ENCODE data around the gene HOXA2. TPM values are rescaled to one million over a fixed set of nuclear protein-coding genes. Genes with fewer than 3 reads are reported as not detected.

HOXA2 gene
- 0.14 TPM for total RNA-seq
- long read RNA-seq: 0 reads

GRCh38 chr7:27102581-27103442 is at the start of gene HOXA2:
TSS of gene HOXA2 (minus strand) at chr7:27102683. CDS start at chr7:27102500, 183 bp downstream.
- no peak for ATAC-seq
- DNase-seq (ENCODE audit: missing footprints): no peak
- intact Hi-C loops (cut with DNase I): no loop called here

GRCh38 chr7:27151341-27151930 is 49.0 kb upstream of the HOXA2 start:
- DNase-seq (ENCODE audit: missing footprints): peak; percentile 43
- ATAC-seq: no peak
- intact Hi-C loops (cut with DNase I): no loop called here

GRCh38 chr7:27150568-27151340 is 48.3 kb upstream of the HOXA2 start:
- DNase-seq (ENCODE audit: missing footprints): peak; percentile 83
- peak; percentile 64 for ATAC-seq
- intact Hi-C loops (cut with DNase I): no loop called here

DNA sequence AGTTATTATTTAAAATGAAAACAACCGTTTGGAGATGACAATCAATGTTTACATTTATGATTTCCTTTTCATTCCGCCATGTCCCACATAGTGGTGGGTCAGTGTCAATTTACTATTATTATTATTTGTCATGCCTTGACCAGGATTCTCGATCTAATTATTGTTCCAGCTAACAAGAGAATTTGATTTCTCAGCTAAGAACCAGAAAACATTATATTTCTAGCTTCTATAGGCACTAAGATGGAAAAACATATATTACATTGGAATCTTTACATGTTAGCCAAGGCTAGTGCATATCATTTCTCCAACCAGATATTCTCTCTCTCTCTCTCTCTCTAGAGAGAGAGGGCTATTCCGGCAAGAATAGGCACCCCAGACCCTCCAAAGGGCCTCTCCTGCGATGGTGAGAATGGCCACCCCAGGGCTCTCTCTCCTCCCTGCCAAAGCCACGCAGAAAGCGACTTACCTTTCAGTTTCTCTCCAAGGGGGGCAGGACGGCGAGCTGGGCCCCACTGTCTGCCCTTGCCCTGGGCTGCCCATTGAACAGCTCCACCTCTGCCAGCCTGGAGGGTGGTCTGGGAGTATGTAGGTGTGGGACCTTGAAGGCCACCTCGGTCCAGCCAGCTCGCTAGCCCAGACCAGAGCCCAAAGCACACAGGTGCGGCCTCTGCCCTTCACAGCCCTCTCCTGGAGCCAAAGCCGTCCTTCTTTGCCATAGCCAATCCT is 47.5 kb upstream of the HOXA2 start:
- ATAC-seq: no peak
- intact Hi-C loops (cut with DNase I): no loop called here
- DNase-seq (ENCODE audit: missing footprints): peak; percentile 50

DNA sequence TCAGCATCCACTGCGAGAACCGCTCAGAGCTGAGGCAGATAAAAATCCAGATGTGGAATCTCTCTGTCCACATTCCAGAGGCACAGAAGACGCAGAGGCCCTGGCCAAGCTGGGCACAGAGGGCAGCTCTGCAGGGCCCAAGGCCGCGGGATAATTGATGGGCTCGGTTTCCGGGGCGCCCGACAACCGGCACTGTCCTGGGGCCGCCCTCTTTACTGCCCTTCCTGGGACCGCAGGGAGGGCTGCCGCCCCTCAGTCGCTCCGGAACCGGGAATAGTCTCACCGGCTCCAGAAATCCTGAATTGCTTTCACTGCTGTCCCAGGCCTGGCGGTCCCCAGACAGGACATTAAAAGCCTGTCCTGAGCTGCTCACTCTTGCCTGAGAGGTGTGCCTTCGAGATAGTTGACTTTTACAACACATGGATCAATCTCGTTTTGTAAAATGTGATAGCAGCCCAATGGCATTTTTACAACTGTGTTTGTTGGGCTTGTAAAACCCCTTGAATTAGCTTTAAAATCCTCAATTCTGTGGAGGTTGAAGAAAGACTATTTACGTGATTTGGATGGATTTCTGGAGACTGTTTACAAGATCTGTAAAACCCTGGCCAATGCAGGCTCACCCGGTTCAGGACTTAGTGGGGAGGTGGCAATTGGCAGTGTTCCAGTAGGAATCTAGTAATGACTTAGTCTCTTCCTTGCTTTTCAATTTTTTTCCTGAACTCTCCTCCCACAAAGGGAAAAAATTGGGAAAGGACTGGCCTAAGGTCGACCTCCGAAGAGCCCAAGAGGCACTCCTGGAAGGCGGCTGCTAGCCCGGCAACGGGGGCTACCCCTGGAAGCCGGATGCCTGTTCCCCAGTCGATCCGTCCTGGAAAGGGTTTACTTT is 46.5 kb upstream of the HOXA2 start:
- intact Hi-C loops (cut with DNase I): no loop called here
- no peak for ATAC-seq
- DNase-seq (ENCODE audit: missing footprints): peak; percentile 25

GRCh38 chr7:27148031-27148755 is 45.7 kb upstream of the HOXA2 start:
- intact Hi-C loops (cut with DNase I): no loop called here
- no peak for DNase-seq (ENCODE audit: missing footprints)
- ATAC-seq: no peak

- intact Hi-C loops (cut with DNase I): no loop called here
- ATAC-seq (no peak), DNase-seq (ENCODE audit: missing footprints) (no peak)
Observed at GRCh38 chr7:27147199-27148030, 44.9 kb upstream of the HOXA2 start, which contains the start of gene HOXA6. TSS of gene HOXA6 (minus strand) at chr7:27147774. CDS start at chr7:27147749, 25 bp downstream.

DNA sequence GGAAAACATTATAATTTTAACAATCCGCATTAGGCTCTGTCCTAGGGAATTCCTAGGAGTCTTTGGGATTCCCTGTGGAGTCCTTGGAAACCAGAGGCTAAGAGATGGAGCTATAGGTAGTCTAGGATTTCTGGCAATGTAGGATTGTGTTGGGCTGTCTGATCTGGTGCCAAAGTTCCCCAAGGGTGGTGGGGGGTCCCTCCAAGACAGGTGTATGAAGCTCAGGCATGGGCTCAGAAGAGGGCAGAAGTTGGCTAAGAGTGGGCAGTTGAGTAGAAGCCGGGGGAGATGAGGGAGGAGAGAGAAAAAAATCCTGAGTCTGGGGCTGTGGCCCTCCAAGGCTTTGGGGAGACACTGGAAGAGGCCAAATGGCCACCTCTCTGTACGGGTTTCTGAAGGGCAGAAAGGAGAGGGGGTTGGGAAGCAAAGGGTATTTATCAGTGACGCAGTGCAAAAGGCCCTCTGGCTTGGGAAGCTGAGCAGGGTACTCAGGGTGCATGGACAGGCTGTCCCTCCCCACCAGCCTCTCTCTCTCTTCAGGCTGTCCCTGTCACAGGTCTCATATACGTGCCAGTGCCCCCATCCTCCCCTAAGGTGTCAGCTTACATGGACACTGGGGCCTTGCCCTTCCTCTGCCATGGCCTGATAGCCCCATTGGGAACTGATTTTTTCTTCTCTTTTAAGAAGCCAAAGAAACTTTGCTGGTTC is 44.2 kb upstream of the HOXA2 start:
- DNase-seq (ENCODE audit: missing footprints) (no peak), ATAC-seq (no peak)
- intact Hi-C loops (cut with DNase I): no loop called here

DNA sequence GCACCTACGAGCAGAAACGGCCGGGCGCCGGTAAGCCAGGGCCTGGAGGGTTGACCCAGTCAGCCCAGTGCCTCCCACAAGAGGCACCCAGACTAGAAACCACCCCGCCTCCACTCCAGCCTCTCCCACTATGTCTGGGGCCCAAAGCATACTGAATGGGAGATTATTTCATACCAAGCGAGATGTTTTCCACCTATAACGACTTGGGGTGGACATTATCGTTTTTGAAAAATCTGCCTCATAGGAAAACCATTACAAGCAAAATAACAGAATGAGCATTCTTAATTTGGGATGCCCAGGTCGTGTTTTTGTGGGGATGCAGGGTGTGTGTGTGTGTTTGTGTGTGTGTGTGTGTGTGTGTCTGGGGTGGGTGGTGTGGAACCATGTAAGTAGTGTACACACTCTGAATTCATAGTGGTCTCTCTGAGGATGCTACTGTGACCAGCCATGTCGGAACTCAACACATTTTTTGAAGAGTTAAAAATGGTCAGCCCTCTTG is 43.5 kb upstream of the HOXA2 start:
- ATAC-seq (no peak), DNase-seq (ENCODE audit: missing footprints) (no peak)
- intact Hi-C loops (cut with DNase I): no loop called here

DNA sequence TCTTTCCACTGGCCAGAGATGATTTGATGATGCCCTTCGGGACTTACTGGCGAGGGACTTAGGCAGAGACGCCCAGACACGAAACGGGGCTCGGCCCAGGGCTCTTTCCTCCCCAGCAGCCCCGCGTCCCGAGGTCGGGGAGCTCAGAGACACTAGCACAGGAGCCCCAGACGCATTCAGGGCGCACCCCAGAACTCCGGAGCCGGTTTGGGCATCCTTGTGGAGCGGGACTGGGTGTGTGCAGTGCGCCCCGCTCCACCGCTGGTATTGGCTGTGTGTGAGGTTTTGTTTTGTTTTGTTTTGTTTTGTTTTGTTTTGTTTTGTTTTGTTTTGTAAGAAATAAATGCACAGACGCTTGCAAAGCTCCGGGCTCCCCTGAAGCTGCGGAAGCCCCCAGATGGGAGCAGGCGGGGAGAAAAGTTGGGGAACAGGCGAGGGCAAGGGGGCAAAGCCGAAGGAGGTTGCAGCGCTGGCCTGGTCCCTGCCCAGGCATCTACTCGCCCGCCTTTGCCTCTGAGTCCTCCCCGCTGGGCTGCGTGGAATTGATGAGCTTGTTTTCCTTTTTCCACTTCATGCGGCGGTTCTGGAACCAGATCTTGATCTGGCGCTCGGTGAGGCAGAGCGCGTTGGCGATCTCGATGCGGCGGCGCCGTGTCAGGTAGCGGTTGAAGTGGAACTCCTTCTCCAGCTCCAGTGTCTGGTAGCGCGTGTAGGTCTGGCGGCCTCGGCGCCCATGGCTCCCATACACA is 42.9 kb upstream of the HOXA2 start:
- DNase-seq (ENCODE audit: missing footprints) (no peak), ATAC-seq (no peak)
- intact Hi-C loops (cut with DNase I): no loop called here

DNA sequence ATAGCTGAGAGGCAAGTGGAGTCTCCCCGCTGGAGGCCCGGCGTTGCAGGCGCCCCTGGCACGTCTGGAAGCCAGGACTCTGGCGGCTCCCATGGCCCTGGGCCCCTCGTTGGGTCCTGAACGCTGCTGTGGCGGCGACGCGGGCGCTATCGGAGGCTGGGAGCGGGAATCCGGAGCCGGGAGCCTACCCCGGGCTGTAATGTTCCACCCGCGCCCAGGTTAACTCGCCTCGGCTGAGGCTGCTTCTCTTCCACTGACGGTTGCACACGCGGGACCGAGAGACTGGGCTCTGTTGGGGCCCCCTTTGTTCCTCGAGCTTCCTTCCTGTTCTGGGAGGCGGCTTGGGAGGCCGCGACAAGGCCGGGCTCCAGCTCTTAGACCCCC is 42.3 kb upstream of the HOXA2 start:
- intact Hi-C loops (cut with DNase I): no loop called here
- ATAC-seq: no peak

GRCh38 chr7:27143950-27144780 is 41.7 kb upstream of the HOXA2 start:
- DNase-seq (ENCODE audit: missing footprints) (no peak), ATAC-seq (no peak)
- intact Hi-C loops (cut with DNase I): no loop called here

More for the DNA sequence above, 42.3 kb upstream of the HOXA2 start:
- no peak for DNase-seq (ENCODE audit: missing footprints)

DNA sequence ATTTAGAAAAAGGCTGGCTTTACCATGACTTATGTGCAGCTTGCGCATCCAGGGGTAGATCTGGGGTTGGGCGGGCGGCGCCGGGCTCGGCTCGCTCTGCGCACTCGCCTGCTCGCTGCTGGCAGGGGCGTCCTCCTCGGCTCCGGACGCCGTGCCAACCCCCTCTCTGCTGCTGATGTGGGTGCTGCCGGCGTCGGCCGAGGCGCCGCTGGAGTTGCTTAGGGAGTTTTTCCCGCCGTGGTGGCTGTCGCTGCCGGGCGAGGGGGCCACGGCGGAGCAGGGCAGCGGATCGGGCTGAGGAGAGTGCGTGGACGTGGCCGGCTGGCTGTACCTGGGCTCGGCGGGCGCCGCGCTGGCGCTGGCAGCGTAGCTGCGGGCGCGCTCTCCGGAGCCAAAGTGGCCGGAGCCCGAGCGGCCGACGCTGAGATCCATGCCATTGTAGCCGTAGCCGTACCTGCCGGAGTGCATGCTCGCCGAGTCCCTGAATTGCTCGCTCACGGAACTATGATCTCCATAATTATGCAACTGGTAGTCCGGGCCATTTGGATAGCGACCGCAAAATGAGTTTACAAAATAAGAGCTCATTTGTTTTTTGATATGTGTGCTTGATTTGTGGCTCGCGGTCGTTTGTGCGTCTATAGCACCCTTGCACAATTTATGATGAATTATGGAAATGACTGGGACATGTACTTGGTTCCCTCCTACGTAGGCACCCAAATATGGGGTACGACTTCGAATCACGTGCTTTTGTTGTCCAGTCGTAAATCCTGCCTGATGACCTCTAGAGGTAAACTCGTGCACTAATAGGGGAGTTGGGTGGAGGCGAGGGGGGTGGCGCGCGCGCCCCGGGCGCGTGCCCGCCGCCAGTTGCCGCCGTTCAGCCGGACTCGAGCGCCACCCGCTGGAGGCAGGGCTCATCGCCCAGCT is 40.8 kb upstream of the HOXA2 start, which contains the start of gene HOXA5:
Gene HOXA5, minus strand, starts transcription at position 659 of the 927 bp plus-strand sequence. Its CDS starts 74 bp downstream, at position 585.
- DNase-seq (ENCODE audit: missing footprints) (no peak), ATAC-seq (no peak)
- intact Hi-C loops (cut with DNase I): no loop called here

Data from Right ventricle myocardium inferior (tissue), 1 donor.